Esophagus squamous epithelium (tissue), 5 donors: Measurements from ENCODE around the gene MYH15. TPM values are rescaled to one million over a fixed set of nuclear protein-coding genes. Genes with fewer than 3 reads are reported as not detected.

ENCODE experiments used
- DNase-seq: peaks from one replicate; lab custom pipeline; 2025; lab: John Stamatoyannopoulos, UW
- H3K27ac ChIP-seq, 4 donors: fragments of 200-600 bp; sonication (generic); one replicate each; pipeline ENCODE4 v1.5.1; 2016 to 2019; ENCODE audit warnings: mild to moderate bottlenecking in 1 of 4
- H3K27me3 ChIP-seq, 4 donors: fragments of 200-600 bp; sonication (generic); 1 replicate in 3 of 4; 2 replicates in 1 of 4; pipeline versions ENCODE4 v1.5.1 to v1.6.0; 2017 to 2021; ENCODE audit warnings: antibody characterized with exemption in 1 of 4
- H3K36me3 ChIP-seq, 3 donors: fragments of 200-600 bp; sonication (generic); one replicate each; pipeline ENCODE4 v1.5.1; 2016 to 2019
- H3K4me1 ChIP-seq, 3 donors: fragments of 200-600 bp; sonication (generic); one replicate each; pipeline ENCODE4 v1.5.1; 2017 to 2019
- H3K4me3 ChIP-seq, 4 donors: fragments of 200-600 bp; sonication (generic); 1 replicate in 3 of 4; 2 replicates in 1 of 4; pipeline ENCODE4 v1.5.1; 2016 to 2019; ENCODE audit warnings: mild to moderate bottlenecking in 2 of 4, moderate library complexity in 1 of 4
- H3K9me3 ChIP-seq, 3 donors: fragments of 200-600 bp; sonication (generic); one replicate each; pipeline ENCODE4 v1.5.1; 2016 to 2019
- POLR2A ChIP-seq, 4 donors: fragments of 450-650 bp; IDR thresholded peaks; one replicate each; pipeline ENCODE4 v1.6.1; 2017; ENCODE audit warnings: antibody characterized with exemption in 4 of 4, mild to moderate bottlenecking in 4 of 4, moderate library complexity in 3 of 4
- WGBS, 2 donors: methylation state at CpG; one replicate each; pipeline ENCODE4 v1.1.5; 2018; 5-methylcytosine and 5-hydroxymethylcytosine counted together
- intact Hi-C: fragments of 100-400 bp; cut with DNase I; formaldehyde crosslinking; loops from one replicate; pipeline ENCODE4 v1.15.0; 2022
- total RNA-seq, 4 donors: library from RNA; depleted of rRNA; stranded (reverse); fragments of >200 nt; gene quantifications; one replicate each; pipeline ENCODE4 v1.1.0, GENCODE V29; 2016
- TF ChIP-seq, protein P1 (sequence below), 6 experiments: fragments of 450-650 bp in 4 of 6; fragments of 200-600 bp in 2 of 6; sonication (generic) in 2 of 6; IDR thresholded peaks; one replicate each; pipeline ENCODE4 v1.5.1; 2016 to 2019; ENCODE audit warnings: antibody characterized with exemption in 6 of 6, mild to moderate bottlenecking in 4 of 6, moderate library complexity in 4 of 6
- donor health status: DM: yes; HTN: yes; CAD: no.

The MYH15 gene
- total RNA-seq, 4 donors from 2014 or later, result under 0.01 TPM; not detected in 3

DNA sequence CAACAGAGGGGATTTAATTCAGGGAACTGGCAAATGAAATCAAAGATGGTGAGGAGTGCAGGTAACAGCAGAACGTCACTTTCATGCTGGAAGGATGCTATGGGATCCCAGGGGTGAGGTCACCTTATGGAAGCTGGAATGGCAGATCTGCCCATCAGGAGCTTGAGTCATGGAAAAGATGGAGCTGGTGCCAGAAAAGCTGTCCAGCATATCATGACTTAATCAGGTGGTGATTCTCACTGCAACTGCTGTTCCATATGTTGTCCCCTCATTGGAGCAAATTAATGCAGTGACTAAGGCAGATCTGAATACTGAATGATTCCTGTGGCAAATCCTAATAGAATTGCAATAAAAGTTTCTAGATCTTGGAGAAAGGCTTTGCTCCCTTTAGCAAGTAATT, 175.7 kb downstream of the MYH15 start:
- DNase-seq, result no peak
- H3K36me3 ChIP-seq, result no peaks in the 10 kb centered on the region
- no peak overlapping the region for H3K4me3 ChIP-seq
- no peaks in the 10 kb centered on the region for H3K9me3 ChIP-seq
- no peak for TF ChIP-seq POLR2A (IDR thresholded peaks at IDR 0.05)
- H3K4me1 ChIP-seq, result no peaks in the 10 kb centered on the region
- H3K27ac ChIP-seq, result no peak overlapping the region
- no peaks in the 10 kb centered on the region for H3K27me3 ChIP-seq
- WGBS, 2 donors, result 77 to 94% methylated on average over 1 of the region's 1 CpG
- intact Hi-C loops, result no loop called here

DNA sequence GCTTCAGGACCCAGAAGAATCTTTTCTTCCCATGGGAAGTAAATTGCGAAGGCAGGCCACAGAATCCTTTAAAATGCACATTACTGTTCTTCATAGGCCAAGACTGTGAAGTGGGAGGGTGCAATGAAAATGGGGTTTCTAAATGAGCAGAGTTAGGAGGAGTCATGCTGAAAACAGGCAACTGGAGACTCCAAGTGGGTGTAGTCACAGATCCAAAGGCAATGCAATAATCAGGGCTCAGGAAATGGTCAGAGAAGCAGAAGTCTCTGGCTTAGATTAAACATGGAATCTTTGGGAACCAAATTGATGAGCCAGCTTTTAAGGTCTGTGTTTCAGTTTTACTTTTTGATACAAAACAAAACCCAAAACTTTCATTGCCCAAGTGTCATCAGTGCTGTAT, 176.4 kb downstream of the MYH15 start:
- 88 to 100% methylated on average over 1 of the region's 1 CpG for WGBS, 2 donors
- H3K4me1 ChIP-seq, result peaks cover 0 to 6% (median 2%) of the 10 kb centered on the region in 3 donors
- H3K36me3 ChIP-seq, result no peaks in the 10 kb centered on the region
- intact Hi-C loops, result no loop called here
- no peaks in the 10 kb centered on the region for H3K9me3 ChIP-seq
- no peak for DNase-seq
- no peaks in the 10 kb centered on the region for H3K27me3 ChIP-seq
- H3K4me3 ChIP-seq, result no peak overlapping the region
- TF ChIP-seq, protein P1, sequence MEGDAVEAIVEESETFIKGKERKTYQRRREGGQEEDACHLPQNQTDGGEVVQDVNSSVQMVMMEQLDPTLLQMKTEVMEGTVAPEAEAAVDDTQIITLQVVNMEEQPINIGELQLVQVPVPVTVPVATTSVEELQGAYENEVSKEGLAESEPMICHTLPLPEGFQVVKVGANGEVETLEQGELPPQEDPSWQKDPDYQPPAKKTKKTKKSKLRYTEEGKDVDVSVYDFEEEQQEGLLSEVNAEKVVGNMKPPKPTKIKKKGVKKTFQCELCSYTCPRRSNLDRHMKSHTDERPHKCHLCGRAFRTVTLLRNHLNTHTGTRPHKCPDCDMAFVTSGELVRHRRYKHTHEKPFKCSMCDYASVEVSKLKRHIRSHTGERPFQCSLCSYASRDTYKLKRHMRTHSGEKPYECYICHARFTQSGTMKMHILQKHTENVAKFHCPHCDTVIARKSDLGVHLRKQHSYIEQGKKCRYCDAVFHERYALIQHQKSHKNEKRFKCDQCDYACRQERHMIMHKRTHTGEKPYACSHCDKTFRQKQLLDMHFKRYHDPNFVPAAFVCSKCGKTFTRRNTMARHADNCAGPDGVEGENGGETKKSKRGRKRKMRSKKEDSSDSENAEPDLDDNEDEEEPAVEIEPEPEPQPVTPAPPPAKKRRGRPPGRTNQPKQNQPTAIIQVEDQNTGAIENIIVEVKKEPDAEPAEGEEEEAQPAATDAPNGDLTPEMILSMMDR (IDR thresholded peaks at IDR 0.05), result no peak
- TF ChIP-seq POLR2A (IDR thresholded peaks at IDR 0.05), result no peak
- no peak overlapping the region for H3K27ac ChIP-seq

GRCh38 chr3:108331792-108332191, 178.6 kb downstream of the MYH15 start:
- Histone ChIP-seq H3K4me1 (peaks cover 0 to 11% (median 7%) of the 10 kb centered on the region in 3 donors), H3K27ac (no peak overlapping the region), H3K9me3 (no peaks in the 10 kb centered on the region), H3K4me3 (no peak overlapping the region), H3K27me3 (no peaks in the 10 kb centered on the region), H3K36me3 (no peaks in the 10 kb centered on the region)
- TF ChIP-seq, protein P1 (IDR thresholded peaks at IDR 0.05), result no peak
- no peak for TF ChIP-seq POLR2A (IDR thresholded peaks at IDR 0.05)
- intact Hi-C loops, result no loop called here
- DNase-seq, result no peak
- WGBS, 2 donors, result 85 to 93% methylated on average over 3 of the region's 3 CpGs

Other genes starting within 250 kb of the MYH15 start
- not detected for gene HHLA2, start 214.0 kb downstream of the MYH15 start, total RNA-seq
- 10 to 100 TPM in 1 of 4 donors, 1 to 10 TPM in 3; 1.5 to 11.5 (median 7.2) TPM for gene CIP2A, start 78.8 kb upstream of the MYH15 start, total RNA-seq
- gene DZIP3, start 79.1 kb upstream of the MYH15 start, total RNA-seq, result 1 to 10 TPM in 3 of 4 donors, under 1 TPM in 1; 0.83 to 5.0 (median 2.8) TPM
- gene RETNLB, start 246.8 kb upstream of the MYH15 start, total RNA-seq, result not detected